Mammary epithelial cell (primary cell): ENCODE data around the gene GRB10.
A peak's percentile ranks its signal among the peaks of the same experiment; 100 is the strongest.

Experiments
- CTCF ChIP-seq, 2 donors: IDR thresholded peaks in 1 of 2; conservative IDR thresholded peaks in 1 of 2; 2 replicates each; pipeline ENCODE4 v1.5.1; 2011 to 2012; ENCODE audit warnings: inconsistent platforms in 2 of 2, low read length in 2 of 2, mild to moderate bottlenecking in 2 of 2, control low read depth in 1 of 2, low read depth in 1 of 2; ENCODE audit not compliant: insufficient read depth in 1 of 2; ENCODE audit errors: extremely low read depth in 1 of 2
- EZH2 ChIP-seq: IDR thresholded peaks from 2 replicates; pipeline ENCODE4 v1.6.1; 2012; ENCODE audit warnings: low read length, inconsistent platforms, borderline replicate concordance

- TF ChIP-seq CTCF (conservative IDR thresholded peaks at IDR 0.05 in 1 of 2, IDR thresholded peaks at IDR 0.05 in 1 of 2; ENCODE audit: extremely low read depth in 1 of 2, insufficient read depth in 1 of 2, low read depth in 1 of 2, low read length in 2 of 2) (peak; percentile 92 to 94), EZH2 (no peak)
Observed at GRCh38 chr7:50632561-50633413, 149.9 kb downstream of the GRB10 start.
